Suprapubic skin (tissue), 4 donors: ENCODE results near the gene ROS1.

Experiments used
- CTCF ChIP-seq, 2 donors: fragments of 200-600 bp in 1 of 2; fragments of 450-650 bp in 1 of 2; sonication (generic) in 1 of 2; IDR thresholded peaks; one replicate each; pipeline ENCODE4 v1.5.1; 2016 to 2019; ENCODE audit warnings: antibody characterized with exemption in 2 of 2, mild to moderate bottlenecking in 1 of 2, moderate library complexity in 1 of 2
- EP300 ChIP-seq: sonication (generic); formaldehyde crosslinking; IDR thresholded peaks from one replicate; pipeline ENCODE4 v1.6.1; 2017; ENCODE audit warnings: antibody characterized with exemption
- POLR2A ChIP-seq, 2 donors: fragments of 450-650 bp; IDR thresholded peaks; one replicate each; pipeline ENCODE4 v1.6.1; 2017; ENCODE audit warnings: antibody characterized with exemption in 2 of 2, mild to moderate bottlenecking in 2 of 2, moderate library complexity in 2 of 2
- POLR2AphosphoS5 ChIP-seq, 3 donors: sonication (generic); formaldehyde crosslinking; IDR thresholded peaks; one replicate each; pipeline ENCODE4 v1.6.1; 2017; ENCODE audit warnings: antibody characterized with exemption in 3 of 3

- TF ChIP-seq CTCF (IDR thresholded peaks at IDR 0.05): no peak
- TF ChIP-seq POLR2A (IDR thresholded peaks at IDR 0.05): no peak
- no peak for TF ChIP-seq POLR2AphosphoS5 (IDR thresholded peaks at IDR 0.05)
- no peak for TF ChIP-seq EP300
These were observed 97.7 kb downstream of the ROS1 start for GRCh38 chr6:117328005-117328389.
